Body of pancreas (tissue), 4 donors: ENCODE measurements around the gene TRIM73.
A peak's percentile ranks its signal among the peaks of the same experiment; 100 is the strongest.
"Not testable (repeated sequence)": the region's sequence is repeated elsewhere in the genome, so short reads cannot be mapped to it uniquely, and the experiment has no call there.

Source experiments
- CTCF ChIP-seq, 7 experiments: fragments of 450-650 bp in 4 of 7; fragments of 200-600 bp in 3 of 7; sonication (generic) in 3 of 7; IDR thresholded peaks; one replicate each; pipeline ENCODE4 v1.5.1; 2016 to 2019; ENCODE audit warnings: antibody characterized with exemption in 7 of 7
- POLR2A ChIP-seq, 3 donors: fragments of 450-650 bp; IDR thresholded peaks; one replicate each; pipeline ENCODE4 v1.6.1; 2016; ENCODE audit warnings: antibody characterized with exemption in 3 of 3, mild to moderate bottlenecking in 2 of 3

- TF ChIP-seq CTCF (IDR thresholded peaks at IDR 0.05), result peak in 2 of 7 experiments; percentile 16 to 17
- TF ChIP-seq POLR2A (IDR thresholded peaks at IDR 0.05), result not testable (repeated sequence)
These were observed 57.1 kb downstream of the TRIM73 start for GRCh38 chr7:75452494-75452955.
